GM21528 (cell line): ENCODE results near the gene TTC33.
"Not testable (repeated sequence)": the region's sequence is repeated elsewhere in the genome, so short reads cannot be mapped to it uniquely, and the experiment has no call there.

Experiments
- ATAC-seq: cut with Tn5 transposase; IDR thresholded peaks from one replicate; pipeline ENCODE4 v1.9.1; 2021; ENCODE audit warnings: mild to moderate bottlenecking, moderate library complexity; ENCODE audit not compliant: unreplicated experiment, low FRiP score

The TTC33 gene

DNA sequence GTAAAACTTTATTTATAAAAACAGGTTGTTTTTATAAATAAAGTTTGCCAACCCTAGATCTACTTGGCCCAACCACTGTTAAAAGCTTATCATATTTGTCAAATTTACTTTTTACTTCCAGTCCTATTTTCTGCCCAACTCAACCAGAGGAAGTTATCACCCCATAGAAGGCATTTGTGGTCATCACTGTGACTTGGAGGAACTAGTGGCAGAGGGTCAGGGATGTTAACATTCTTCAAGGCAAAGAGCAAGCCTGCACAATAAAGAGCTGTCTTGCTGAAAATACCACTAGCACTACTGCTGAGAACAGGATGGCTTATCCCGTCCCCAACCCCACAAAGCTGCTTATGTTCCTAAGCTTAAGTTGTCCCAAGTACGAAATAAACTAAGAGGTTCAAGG lies 22.3 kb downstream of the TTC33 start:
- no peak for ATAC-seq

DNA sequence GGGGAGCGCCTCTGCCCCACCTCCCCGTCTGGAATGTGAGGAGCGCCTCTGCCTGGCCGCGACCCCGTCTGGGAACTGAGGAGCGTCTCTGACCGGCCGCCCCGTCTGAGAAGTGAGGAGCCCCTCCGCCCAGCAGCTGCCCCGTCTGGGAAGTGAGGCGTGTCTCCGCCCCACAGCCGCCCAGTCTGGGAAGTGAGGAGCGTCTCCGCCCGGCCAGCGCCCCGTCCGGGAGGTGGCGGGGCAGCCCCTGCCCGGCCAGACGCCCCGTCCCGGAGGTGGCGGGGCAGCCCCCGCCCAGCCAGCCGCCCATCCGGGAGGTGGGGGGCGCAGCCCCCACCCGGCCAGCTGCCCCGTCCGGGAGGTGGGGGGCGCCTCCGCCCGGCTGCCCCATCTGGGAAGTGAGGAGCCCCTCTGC lies 33.3 kb downstream of the TTC33 start:
- ATAC-seq: not testable (repeated sequence)

- no peak for ATAC-seq
These were observed 35.7 kb downstream of the TTC33 start for GRCh38 chr5:40720069-40720468.

GRCh38 chr5:40717281-40717680 lies 38.5 kb downstream of the TTC33 start:
- ATAC-seq: no peak

GRCh38 chr5:40716590-40716989 lies 39.2 kb downstream of the TTC33 start:
- no peak for ATAC-seq

GRCh38 chr5:40716000-40716399 lies 39.8 kb downstream of the TTC33 start:
- ATAC-seq: no peak

GRCh38 chr5:40714001-40714400 lies 41.8 kb downstream of the TTC33 start:
- no peak for ATAC-seq

DNA sequence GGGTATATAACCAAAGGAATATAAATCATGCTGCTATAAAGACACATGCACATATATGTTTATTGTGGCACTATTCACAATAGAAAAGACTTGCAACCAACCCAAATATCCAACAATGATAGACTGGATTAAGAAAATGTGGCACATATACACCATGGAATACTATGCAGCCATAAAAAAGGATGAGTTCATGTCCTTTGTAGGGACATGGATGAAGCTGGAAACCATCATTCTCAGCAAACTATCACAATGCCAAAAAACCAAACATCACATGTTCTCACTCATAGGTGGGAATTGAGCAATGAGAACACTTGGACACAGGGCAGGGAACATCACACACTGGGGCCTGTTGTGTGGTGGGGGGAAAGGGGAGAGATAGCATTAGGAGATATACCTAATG lies 45.2 kb downstream of the TTC33 start:
- ATAC-seq: not testable (repeated sequence)

GRCh38 chr5:40705484-40705883 lies 50.3 kb downstream of the TTC33 start:
- ATAC-seq: not testable (repeated sequence)

GRCh38 chr5:40702027-40702426 lies 53.7 kb downstream of the TTC33 start:
- not testable (repeated sequence) for ATAC-seq

DNA sequence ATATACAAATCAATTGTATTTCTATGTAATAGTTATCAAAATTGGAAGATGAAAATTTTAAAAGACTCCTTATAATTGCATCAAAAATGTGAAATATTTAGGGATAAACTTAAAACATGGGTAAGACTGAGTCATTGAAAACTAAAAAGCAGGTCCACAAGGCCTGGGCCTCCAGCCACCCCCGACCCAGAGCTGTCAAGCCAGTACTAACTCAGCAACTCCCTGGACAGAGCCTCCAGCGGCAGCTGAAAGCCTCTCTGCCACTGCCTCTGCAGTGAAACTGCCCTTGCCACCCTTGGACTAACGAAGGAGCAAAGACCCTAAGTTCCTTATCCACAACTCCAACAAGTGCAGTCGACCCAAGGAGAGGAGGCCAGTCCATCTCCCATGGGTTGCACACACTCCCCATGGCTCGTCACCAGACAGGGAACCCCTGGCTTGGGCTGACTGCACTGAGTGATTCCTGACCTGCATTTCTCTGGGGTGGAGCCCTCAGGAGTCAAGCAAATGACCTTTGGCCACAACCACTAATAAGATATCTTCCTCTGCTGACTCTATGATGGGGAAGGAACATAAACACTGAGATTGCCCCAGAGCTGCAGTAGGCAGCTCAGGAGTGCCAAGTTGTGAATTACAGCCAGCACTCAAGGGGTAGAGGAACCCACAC lies 55.5 kb downstream of the TTC33 start:
- no peak for ATAC-seq

GRCh38 chr5:40694433-40694832 lies 61.3 kb downstream of the TTC33 start:
- no peak for ATAC-seq

- ATAC-seq: no peak
These were observed 63.9 kb downstream of the TTC33 start for GRCh38 chr5:40691894-40692293.

GRCh38 chr5:40690267-40690666 lies 65.5 kb downstream of the TTC33 start:
- no peak for ATAC-seq

DNA sequence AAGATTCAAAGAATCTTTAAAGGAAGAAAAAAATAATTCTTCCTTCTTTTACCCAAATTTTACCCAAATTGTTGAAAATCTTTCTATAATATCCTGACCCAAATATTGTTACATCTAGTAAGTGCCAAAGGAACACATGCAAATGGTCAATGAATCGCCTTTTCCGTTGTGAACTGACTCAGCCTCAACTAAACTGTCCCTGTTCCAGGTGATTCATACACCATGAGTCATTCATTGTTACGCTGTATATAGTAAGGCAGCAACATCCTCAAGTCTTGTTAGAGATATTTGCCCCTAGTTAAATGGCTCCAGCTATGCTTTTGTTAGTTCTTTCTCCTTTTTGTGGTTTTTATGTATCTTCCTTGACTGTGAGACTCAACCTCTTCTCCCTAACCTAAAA lies 66.3 kb downstream of the TTC33 start:
- no peak for ATAC-seq

GRCh38 chr5:40688996-40689395 lies 66.8 kb downstream of the TTC33 start:
- no peak for ATAC-seq

DNA sequence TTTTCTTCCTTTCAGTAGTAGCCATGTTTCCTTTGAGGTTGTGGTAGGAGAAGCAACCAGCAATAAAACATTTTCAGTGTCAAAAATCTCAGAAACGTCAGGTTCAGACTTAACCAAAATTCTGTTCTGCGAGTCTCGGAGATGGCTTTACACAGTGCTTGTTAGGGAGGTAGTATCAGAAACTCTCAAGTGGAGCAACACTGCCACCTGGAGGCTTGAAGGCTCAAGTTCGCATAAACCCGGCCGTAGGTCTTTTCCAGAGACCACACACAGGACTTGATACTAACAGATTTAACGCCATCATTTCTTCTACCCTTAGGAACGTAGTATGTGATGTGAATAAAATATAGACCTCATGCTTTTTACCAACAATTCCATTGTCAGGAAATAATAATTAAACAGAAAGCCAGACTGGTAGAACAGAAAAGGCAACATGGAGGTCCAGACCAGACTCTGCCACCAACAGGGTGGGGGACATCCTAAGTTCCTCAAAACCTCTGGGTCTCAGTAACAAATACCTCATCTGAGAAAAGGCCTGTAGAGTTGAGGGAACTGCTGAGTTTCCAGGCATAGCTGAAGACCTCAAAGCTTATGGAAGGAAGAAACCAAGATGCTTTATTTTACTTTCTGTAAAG lies 67.5 kb downstream of the TTC33 start:
- ATAC-seq: peak; percentile 92

DNA sequence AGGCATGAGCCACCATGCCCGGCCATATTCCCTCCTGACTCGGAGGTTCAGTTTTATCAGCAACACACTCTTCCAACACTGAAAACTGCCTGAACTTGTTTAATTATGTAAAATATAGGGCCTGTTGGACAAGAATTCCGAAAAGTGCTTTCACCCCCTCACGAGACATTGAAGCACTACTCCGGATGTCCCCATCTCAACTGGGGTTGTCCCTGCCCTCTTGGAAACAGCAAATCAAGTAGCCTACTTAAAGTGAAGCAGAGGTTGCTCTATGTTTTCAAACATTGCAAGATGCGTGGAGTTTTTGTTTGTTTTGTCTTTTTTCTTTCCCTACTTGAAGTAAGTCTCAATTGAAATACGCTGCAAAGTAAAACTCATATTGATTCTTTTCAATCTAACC lies 68.4 kb downstream of the TTC33 start:
- no peak for ATAC-seq

GRCh38 chr5:40685976-40686486 lies 69.7 kb downstream of the TTC33 start:
- no peak for ATAC-seq

GRCh38 chr5:40685193-40685592 lies 70.6 kb downstream of the TTC33 start:
- ATAC-seq: no peak

DNA sequence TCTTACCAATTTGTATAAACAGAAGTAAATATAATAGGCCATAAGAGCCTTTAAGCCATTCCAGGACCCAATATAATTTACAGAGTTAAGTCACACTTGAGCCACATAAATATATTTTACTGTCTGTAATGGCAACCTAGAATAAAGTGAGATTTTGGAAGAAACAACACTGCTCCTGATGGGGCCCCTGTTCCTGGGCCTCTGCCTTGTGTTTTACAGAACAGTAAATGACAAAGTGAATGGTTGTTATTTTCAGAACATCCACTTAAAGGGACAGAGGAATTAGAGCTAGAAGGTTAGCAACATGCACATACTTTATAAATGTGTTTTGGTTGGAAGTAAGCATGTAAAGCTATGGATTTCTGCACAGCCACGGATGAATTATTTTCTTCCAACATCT lies 72.5 kb downstream of the TTC33 start:
- no peak for ATAC-seq
